HL-60 (cell line): ENCODE results near the gene BCL11B.

Experiments used
- DNase-seq, 2 experiments: peaks; one replicate each; pipeline ENCODE4 v3.0.0-alpha.2; 2010 to 2020; ENCODE audit warnings: low read depth in 1 of 2, low spot score in 1 of 2
- H3K27ac ChIP-seq: fragments of 250-450 bp; sonication (Bioruptor Pico); replicated peaks from 2 replicates; pipeline ENCODE4 v1.5.1; 2020; ENCODE audit warnings: mild to moderate bottlenecking, moderate library complexity
- H3K27me3 ChIP-seq: fragments of 250-450 bp; sonication (Bioruptor Pico); 2 replicates; pipeline ENCODE4 v1.5.1; 2021; ENCODE audit warnings: mild to moderate bottlenecking, moderate library complexity; ENCODE audit not compliant: insufficient read depth, poor library complexity, severe bottlenecking
- H3K4me3 ChIP-seq: replicated peaks from 2 replicates; pipeline ENCODE4 v1.5.1; 2011; ENCODE audit warnings: mild to moderate bottlenecking, control low read depth, low read length; ENCODE audit not compliant: insufficient read depth
- POLR2AphosphoS5 ChIP-seq: IDR thresholded peaks from 2 replicates; pipeline ENCODE4 v1.6.1; 2012; ENCODE audit warnings: low read depth
- SPI1 ChIP-seq: IDR thresholded peaks from 2 replicates; pipeline ENCODE4 v1.6.1; 2012; ENCODE audit warnings: low read depth, mild to moderate bottlenecking, borderline replicate concordance
- TF ChIP-seq, protein P1 (sequence below): IDR thresholded peaks from one replicate; pipeline ENCODE4 v1.5.1; 2011; ENCODE audit warnings: low read length, control low read depth, inconsistent platforms; ENCODE audit not compliant: insufficient read depth
- TF ChIP-seq, protein P2 (sequence below): IDR thresholded peaks from 2 replicates; pipeline ENCODE4 v1.6.1; 2012; ENCODE audit warnings: low read depth; ENCODE audit not compliant: insufficient replicate concordance

Gene BCL11B

GRCh38 chr14:99267381-99267780, 4.6 kb downstream of the BCL11B start:
- peaks cover 73% of the 10 kb centered on the region for H3K27me3 ChIP-seq
- H3K4me3 ChIP-seq: no peak overlapping the region
- TF ChIP-seq POLR2AphosphoS5 (no peak), SPI1 (no peak)
- TF ChIP-seq, protein P1, sequence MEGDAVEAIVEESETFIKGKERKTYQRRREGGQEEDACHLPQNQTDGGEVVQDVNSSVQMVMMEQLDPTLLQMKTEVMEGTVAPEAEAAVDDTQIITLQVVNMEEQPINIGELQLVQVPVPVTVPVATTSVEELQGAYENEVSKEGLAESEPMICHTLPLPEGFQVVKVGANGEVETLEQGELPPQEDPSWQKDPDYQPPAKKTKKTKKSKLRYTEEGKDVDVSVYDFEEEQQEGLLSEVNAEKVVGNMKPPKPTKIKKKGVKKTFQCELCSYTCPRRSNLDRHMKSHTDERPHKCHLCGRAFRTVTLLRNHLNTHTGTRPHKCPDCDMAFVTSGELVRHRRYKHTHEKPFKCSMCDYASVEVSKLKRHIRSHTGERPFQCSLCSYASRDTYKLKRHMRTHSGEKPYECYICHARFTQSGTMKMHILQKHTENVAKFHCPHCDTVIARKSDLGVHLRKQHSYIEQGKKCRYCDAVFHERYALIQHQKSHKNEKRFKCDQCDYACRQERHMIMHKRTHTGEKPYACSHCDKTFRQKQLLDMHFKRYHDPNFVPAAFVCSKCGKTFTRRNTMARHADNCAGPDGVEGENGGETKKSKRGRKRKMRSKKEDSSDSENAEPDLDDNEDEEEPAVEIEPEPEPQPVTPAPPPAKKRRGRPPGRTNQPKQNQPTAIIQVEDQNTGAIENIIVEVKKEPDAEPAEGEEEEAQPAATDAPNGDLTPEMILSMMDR: no peak
- TF ChIP-seq, protein P2, sequence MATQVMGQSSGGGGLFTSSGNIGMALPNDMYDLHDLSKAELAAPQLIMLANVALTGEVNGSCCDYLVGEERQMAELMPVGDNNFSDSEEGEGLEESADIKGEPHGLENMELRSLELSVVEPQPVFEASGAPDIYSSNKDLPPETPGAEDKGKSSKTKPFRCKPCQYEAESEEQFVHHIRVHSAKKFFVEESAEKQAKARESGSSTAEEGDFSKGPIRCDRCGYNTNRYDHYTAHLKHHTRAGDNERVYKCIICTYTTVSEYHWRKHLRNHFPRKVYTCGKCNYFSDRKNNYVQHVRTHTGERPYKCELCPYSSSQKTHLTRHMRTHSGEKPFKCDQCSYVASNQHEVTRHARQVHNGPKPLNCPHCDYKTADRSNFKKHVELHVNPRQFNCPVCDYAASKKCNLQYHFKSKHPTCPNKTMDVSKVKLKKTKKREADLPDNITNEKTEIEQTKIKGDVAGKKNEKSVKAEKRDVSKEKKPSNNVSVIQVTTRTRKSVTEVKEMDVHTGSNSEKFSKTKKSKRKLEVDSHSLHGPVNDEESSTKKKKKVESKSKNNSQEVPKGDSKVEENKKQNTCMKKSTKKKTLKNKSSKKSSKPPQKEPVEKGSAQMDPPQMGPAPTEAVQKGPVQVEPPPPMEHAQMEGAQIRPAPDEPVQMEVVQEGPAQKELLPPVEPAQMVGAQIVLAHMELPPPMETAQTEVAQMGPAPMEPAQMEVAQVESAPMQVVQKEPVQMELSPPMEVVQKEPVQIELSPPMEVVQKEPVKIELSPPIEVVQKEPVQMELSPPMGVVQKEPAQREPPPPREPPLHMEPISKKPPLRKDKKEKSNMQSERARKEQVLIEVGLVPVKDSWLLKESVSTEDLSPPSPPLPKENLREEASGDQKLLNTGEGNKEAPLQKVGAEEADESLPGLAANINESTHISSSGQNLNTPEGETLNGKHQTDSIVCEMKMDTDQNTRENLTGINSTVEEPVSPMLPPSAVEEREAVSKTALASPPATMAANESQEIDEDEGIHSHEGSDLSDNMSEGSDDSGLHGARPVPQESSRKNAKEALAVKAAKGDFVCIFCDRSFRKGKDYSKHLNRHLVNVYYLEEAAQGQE: no peak
- H3K27ac ChIP-seq: no peak overlapping the region
- DNase-seq: no peak

GRCh38 chr14:99266181-99267178, 5.5 kb downstream of the BCL11B start:
- peaks cover 74% of the 10 kb centered on the region for H3K27me3 ChIP-seq
- DNase-seq: peak; percentile 56 to 62
- H3K27ac ChIP-seq: no peak overlapping the region
- no peak for TF ChIP-seq POLR2AphosphoS5
- TF ChIP-seq, protein P1: peak; percentile 95
- H3K4me3 ChIP-seq: no peak overlapping the region

- Histone ChIP-seq H3K27ac (no peak overlapping the region), H3K27me3 (peaks cover 72% of the 10 kb centered on the region), H3K4me3 (no peak overlapping the region)
- DNase-seq: no peak
- TF ChIP-seq, protein P2: no peak
- TF ChIP-seq, protein P1: no peak
These were observed 6.4 kb downstream of the BCL11B start for GRCh38 chr14:99265571-99265970.
